GM21390 (cell line): ENCODE results near the gene SPATA9.
"Not testable (repeated sequence)": the region's sequence is repeated elsewhere in the genome, so short reads cannot be mapped to it uniquely, and the experiment has no call there.

Experiments
- ATAC-seq: cut with Tn5 transposase; IDR thresholded peaks from one replicate; pipeline ENCODE4 v1.9.1; 2021; ENCODE audit not compliant: unreplicated experiment

The SPATA9 gene

GRCh38 chr5:95646569-95647431 is 36.0 kb downstream of the SPATA9 start, which contains the start of gene RFESD:
Gene RFESD (plus strand): TSS chr5:95646777. CDS start chr5:95652272, 5,495 bp downstream.
- peak; percentile 97 for ATAC-seq

GRCh38 chr5:95646226-95646568 is 36.6 kb downstream of the SPATA9 start:
- ATAC-seq = not testable (repeated sequence)

GRCh38 chr5:95644351-95645042 is 38.3 kb downstream of the SPATA9 start:
- ATAC-seq = peak; percentile 42

DNA sequence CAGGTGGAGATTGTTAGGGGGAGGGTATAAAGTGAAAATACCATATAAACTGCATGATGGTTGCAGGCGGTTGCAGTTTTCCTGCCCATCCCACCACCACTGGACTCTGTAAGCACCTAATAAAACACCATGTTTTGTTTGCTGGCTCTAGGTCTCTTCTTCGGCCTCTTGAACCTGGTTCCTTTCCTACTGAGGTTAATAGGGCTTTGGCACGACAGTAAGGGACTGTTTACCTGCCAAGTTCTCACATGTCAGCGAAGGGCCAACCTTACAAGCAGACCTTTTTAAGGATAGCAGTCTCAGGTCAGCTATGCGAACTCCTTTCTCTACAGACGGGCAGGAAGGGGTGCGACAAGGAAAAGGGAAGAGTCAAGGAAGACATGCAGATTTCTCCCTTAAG is 39.6 kb downstream of the SPATA9 start:
- no peak for ATAC-seq

- ATAC-seq = no peak
These were observed 41.0 kb downstream of the SPATA9 start for GRCh38 chr5:95641741-95642220.

- peak; percentile 68 for ATAC-seq
These were observed 44.2 kb downstream of the SPATA9 start for GRCh38 chr5:95638632-95639031.

- no peak for ATAC-seq
These were observed 48.7 kb downstream of the SPATA9 start for GRCh38 chr5:95634081-95634480.

- ATAC-seq = no peak
These were observed 49.1 kb downstream of the SPATA9 start for GRCh38 chr5:95633671-95634070.

DNA sequence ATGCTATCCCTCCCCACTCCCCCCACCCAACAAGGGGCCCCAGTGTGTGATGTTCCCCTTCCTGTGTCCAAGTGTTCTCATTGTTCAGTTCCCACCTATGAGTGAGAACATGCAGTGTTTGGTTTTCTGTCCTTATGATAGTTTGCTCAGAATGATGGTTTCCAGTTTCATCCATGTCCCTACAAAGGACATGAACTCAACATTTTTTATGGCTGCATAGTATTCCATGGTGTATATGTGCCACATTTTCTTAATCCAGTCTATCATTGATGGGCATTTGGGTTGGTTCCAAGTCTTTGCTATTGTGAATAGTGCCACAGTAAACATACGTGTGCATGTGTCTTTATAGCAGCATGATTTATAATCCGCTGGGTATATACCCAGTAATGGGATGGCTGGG is 49.8 kb downstream of the SPATA9 start:
- ATAC-seq = not testable (repeated sequence)

- ATAC-seq = peak; percentile 97
These were observed 50.7 kb downstream of the SPATA9 start for GRCh38 chr5:95631991-95632675.

DNA sequence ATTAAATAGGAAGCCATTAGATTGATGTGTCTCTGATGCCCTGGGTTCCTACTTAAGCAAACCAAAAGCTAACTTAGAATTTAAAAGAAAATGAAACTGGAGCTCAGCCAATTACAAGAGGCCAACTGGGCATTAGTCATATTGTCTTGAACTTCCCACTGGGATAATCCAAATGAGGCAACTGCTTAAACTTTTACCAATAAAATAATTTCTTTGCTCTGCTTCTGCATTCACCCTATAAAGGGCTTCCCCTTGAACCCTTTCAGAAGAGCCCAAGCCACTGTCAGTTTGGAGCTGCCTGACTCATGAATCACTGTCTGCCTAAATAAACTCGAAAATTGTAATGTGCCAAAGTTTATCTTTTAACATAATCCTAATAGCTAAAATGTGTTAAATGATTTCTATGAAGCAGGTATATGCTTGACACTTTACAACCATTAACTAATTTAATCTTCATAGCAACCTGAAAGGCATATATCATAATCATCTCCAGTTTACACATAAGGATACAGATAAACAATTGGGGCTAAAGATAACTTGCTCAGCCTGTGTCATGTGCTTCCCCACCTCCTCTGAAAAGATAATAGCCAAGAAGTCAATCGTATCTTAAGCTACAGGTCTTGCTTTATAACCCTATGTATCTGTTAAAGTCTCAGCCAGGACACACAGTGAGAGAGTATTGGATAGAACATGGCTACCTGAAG is 51.4 kb downstream of the SPATA9 start:
- no peak for ATAC-seq

DNA sequence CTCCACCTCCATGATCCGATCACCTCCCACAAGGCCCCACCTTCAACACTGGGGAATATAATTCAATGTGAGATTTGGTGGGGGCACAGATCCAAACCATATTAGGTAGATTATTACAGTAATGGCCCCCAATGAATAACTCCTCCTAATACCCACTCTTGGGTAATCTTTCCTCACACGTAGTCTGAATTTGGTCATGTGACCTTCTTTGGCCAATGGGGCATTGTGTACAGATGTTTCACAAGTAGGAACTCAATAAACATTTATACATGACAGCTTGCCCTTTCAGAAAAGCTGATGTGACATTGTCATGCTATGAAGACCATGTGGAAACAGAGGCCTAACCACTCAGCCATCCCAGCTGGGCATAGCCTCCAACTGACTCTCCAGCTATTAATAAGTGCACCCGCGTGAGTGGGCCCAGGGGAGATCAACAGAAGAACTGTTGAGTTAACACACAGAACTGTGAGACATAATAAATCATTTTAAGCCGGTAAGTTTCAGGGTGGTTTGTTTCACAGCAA is 52.3 kb downstream of the SPATA9 start:
- no peak for ATAC-seq

GRCh38 chr5:95628933-95629332 is 53.9 kb downstream of the SPATA9 start:
- ATAC-seq = no peak

GRCh38 chr5:95627971-95628810 is 54.6 kb downstream of the SPATA9 start:
- no peak for ATAC-seq

GRCh38 chr5:95626701-95627100 is 56.1 kb downstream of the SPATA9 start:
- no peak for ATAC-seq

- ATAC-seq = no peak
These were observed 58.4 kb downstream of the SPATA9 start for GRCh38 chr5:95624368-95624767.

- ATAC-seq = no peak
These were observed 59.1 kb downstream of the SPATA9 start for GRCh38 chr5:95623706-95624105.

DNA sequence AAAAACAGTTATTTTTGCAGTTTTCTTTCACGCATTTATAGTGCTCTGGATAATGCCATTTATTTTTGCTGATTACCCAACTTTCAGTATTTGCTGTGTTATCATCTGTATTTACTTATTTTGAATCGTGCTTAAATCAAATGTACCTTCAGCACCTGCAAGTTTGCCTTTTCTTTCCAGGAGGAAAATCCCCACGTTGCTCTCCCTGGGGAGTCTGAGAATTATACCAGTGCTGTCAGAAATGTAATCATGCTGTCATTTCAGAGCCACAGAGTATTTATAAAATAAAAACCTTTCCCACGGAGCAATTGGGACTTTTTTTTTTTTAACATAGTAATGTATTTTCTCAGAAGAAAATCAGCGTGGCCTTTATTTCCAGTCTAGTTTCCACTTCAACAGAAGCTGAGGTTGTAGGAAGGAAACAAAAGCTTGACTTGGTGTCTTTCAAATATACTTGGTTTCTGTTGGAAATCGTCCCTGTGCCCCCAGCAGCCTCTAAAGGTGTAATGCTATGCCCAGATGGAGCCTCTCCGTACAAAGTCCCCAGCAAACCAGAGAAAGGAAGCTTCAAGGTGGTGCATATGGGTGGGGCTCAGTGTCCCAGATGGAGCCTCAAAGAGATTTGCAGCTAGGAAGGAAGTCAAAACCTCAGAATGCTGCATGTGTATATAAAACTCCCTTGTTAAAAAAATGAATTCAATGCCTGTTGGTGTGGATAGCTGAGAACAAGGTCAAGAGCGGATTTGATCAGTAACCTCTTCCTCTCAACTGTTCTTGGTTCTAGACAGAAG is 60.8 kb downstream of the SPATA9 start:
- ATAC-seq = no peak
